Liver (tissue), 9 donors: ENCODE measurements around the gene SIDT2. TPM values are rescaled to one million over a fixed set of nuclear protein-coding genes. Genes with fewer than 3 reads are reported as not detected.

ENCODE experiments used
- DNase-seq: peaks from one replicate; pipeline ENCODE4 v3.0.0-alpha.2; 2017; ENCODE audit warnings: low spot score
- H3K27ac ChIP-seq, 2 donors: one replicate each; pipeline ENCODE4 v1.7.0; 2013; ENCODE audit warnings: inconsistent platforms in 2 of 2, low read length in 2 of 2, control low read depth in 1 of 2, low read depth in 1 of 2, mild to moderate bottlenecking in 1 of 2
- H3K27me3 ChIP-seq, 4 donors: one replicate each; pipeline versions ENCODE4 v1.6.1 to v1.7.0; 2013; ENCODE audit warnings: low read length in 3 of 4, inconsistent platforms in 1 of 4, mild to moderate bottlenecking in 1 of 4, moderate library complexity in 1 of 4; ENCODE audit not compliant: control insufficient read depth in 4 of 4, insufficient read depth in 4 of 4
- H3K36me3 ChIP-seq, 4 donors: one replicate each; pipeline versions ENCODE4 v1.6.1 to v1.7.0; 2013; ENCODE audit warnings: low read length in 3 of 4, mild to moderate bottlenecking in 3 of 4, low read depth in 1 of 4, moderate library complexity in 1 of 4; ENCODE audit not compliant: control insufficient read depth in 4 of 4, insufficient read depth in 3 of 4
- H3K4me1 ChIP-seq, 4 donors: one replicate each; pipeline versions ENCODE4 v1.6.1 to v1.7.0; 2013; ENCODE audit warnings: low read length in 3 of 4, mild to moderate bottlenecking in 3 of 4, moderate library complexity in 1 of 4; ENCODE audit not compliant: control insufficient read depth in 4 of 4, insufficient read depth in 4 of 4
- H3K4me3 ChIP-seq, 3 donors: one replicate each; pipeline versions ENCODE4 v1.6.1 to v1.7.0; 2013; ENCODE audit warnings: low read length in 3 of 3, control low read depth in 1 of 3, low read depth in 1 of 3, mild to moderate bottlenecking in 1 of 3
- H3K9ac ChIP-seq, 2 donors: one replicate each; pipeline ENCODE4 v1.7.0; 2013; ENCODE audit warnings: low read length in 2 of 2, mild to moderate bottlenecking in 2 of 2, moderate library complexity in 2 of 2, control low read depth in 1 of 2, low read depth in 1 of 2
- H3K9me3 ChIP-seq, 4 donors: one replicate each; pipeline versions ENCODE4 v1.6.1 to v1.7.0; 2013; ENCODE audit warnings: low read length in 3 of 4; ENCODE audit not compliant: control insufficient read depth in 4 of 4
- EGR1 ChIP-seq, 2 donors: IDR thresholded peaks; 2 replicates each; pipeline ENCODE4 v1.6.1; 2016 to 2018; ENCODE audit warnings: antibody characterized with exemption in 2 of 2, low read depth in 2 of 2
- FOXA1 ChIP-seq: IDR thresholded peaks from 2 replicates; pipeline ENCODE4 v1.6.1; 2016; ENCODE audit warnings: antibody characterized with exemption
- FOXA2 ChIP-seq: IDR thresholded peaks from 2 replicates; pipeline ENCODE4 v1.6.1; 2016; ENCODE audit warnings: antibody characterized with exemption
- GABPA ChIP-seq, 2 donors: IDR thresholded peaks in 1 of 2; conservative IDR thresholded peaks in 1 of 2; 2 replicates each; pipeline ENCODE4 v1.6.1; 2016; ENCODE audit warnings: antibody characterized with exemption in 2 of 2, mild to moderate bottlenecking in 1 of 2, moderate library complexity in 1 of 2
- HNF4A ChIP-seq, 2 donors: conservative IDR thresholded peaks; 2 replicates each; pipeline ENCODE4 v1.6.1; 2016; ENCODE audit warnings: antibody characterized with exemption in 2 of 2, mild to moderate bottlenecking in 2 of 2
- HNF4G ChIP-seq: IDR thresholded peaks from 2 replicates; pipeline ENCODE4 v1.6.1; 2016; ENCODE audit warnings: antibody characterized with exemption
- JUND ChIP-seq, 2 donors: IDR thresholded peaks; 2 replicates each; pipeline ENCODE4 v1.6.1; 2016; ENCODE audit warnings: antibody characterized with exemption in 2 of 2
- NR2F2 ChIP-seq: IDR thresholded peaks from 2 replicates; pipeline ENCODE4 v1.6.1; 2016; ENCODE audit warnings: antibody characterized with exemption
- RAD21 ChIP-seq, 2 donors: IDR thresholded peaks; 2 replicates each; pipeline ENCODE4 v1.6.1; 2016; ENCODE audit warnings: antibody characterized with exemption in 2 of 2, mild to moderate bottlenecking in 2 of 2
- RXRA ChIP-seq, 2 donors: IDR thresholded peaks; 2 replicates each; pipeline ENCODE4 v1.6.1; 2017 to 2018; ENCODE audit warnings: antibody characterized with exemption in 2 of 2, mild to moderate bottlenecking in 1 of 2
- SP1 ChIP-seq: IDR thresholded peaks from 2 replicates; pipeline ENCODE4 v1.6.1; 2018; ENCODE audit warnings: antibody characterized with exemption, mild to moderate bottlenecking
- YY1 ChIP-seq: IDR thresholded peaks from 2 replicates; pipeline ENCODE4 v1.6.1; 2016; ENCODE audit warnings: antibody characterized with exemption, mild to moderate bottlenecking
- WGBS: extraction: QIAGEN DNeasy Blood & Tissue Kit; methylation state at CpG from one replicate; pipeline ENCODE4 v1.1.7; 2013; 5-methylcytosine and 5-hydroxymethylcytosine counted together
- polyA plus RNA-seq, 2 donors: library from polyadenylated mRNA; stranded (reverse) in 1 of 2; unstranded in 1 of 2; fragments of 200-250 nt in 1 of 2; fragments of >200 nt in 1 of 2; fragmentation: Nextera tagmentation in 1 of 2; extraction: Ambion mirVana in 1 of 2; gene quantifications; one replicate each; pipeline versions ENCODE4 v1.2.1 to v1.2.3, GENCODE V29; 2013 to 2015
- total RNA-seq, 2 donors: library from RNA; depleted of rRNA; stranded (reverse); fragments of >200 nt; gene quantifications; one replicate each; pipeline ENCODE4 v1.2.3, GENCODE V29; 2014
- TF ChIP-seq, protein P1 (sequence below): IDR thresholded peaks from 2 replicates; pipeline ENCODE4 v1.6.1; 2016; ENCODE audit warnings: antibody characterized with exemption
- TF ChIP-seq, protein P2 (sequence below): IDR thresholded peaks from 2 replicates; pipeline ENCODE4 v1.6.1; 2016; ENCODE audit warnings: antibody characterized with exemption, mild to moderate bottlenecking
- TF ChIP-seq, protein P3 (sequence below): fragments of 150-350 bp; IDR thresholded peaks from 2 replicates; pipeline ENCODE4 v1.5.1; 2017; ENCODE audit warnings: improper control_type of control experiment, low read depth, low read length; ENCODE audit not compliant: missing input control
- TF ChIP-seq, protein P4 (sequence below): IDR thresholded peaks from 2 replicates; pipeline ENCODE4 v1.6.1; 2016; ENCODE audit warnings: antibody characterized with exemption
- TF ChIP-seq, protein P5 (sequence below): IDR thresholded peaks from 2 replicates; pipeline ENCODE4 v1.6.1; 2016; ENCODE audit warnings: antibody characterized with exemption
- donor health status: healthy.
- donor health status: healthy.
- donor health status: healthy.
- donor health status: healthy.
- donor health status: healthy.

Gene SIDT2
- total and polyA plus RNA-seq, 4 donors = 11.2 to 42.9 (median 22.4) TPM

DNA sequence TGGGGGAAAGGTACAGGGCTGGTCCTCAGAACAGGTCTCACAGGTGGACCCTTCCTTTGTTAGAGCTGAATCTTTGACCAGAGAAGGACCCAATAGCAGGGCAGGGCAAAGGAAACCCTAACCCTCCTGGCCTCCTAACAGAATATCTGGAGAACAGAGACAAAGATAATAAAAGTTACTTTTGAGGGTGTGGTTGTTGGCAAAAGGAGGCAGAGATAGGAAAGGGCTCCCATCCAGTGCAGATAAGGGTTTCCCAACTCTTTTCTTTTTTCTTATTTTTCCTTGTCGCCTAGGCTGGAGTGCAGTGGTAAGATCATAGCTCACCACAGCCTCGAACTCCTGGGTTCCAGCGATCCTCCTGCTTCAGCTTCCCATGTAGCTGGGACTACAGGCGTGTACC, 41.5 kb downstream of the SIDT2 start:
- peaks cover 5 to 66% (median 51%) of the 10 kb centered on the region in 4 donors for H3K36me3 ChIP-seq
- DNase-seq = no peak

More for the DNA sequence above, 41.5 kb downstream of the SIDT2 start:
- H3K27me3 ChIP-seq = no peaks in the 10 kb centered on the region
- H3K27ac ChIP-seq = no peak overlapping the region
- no peak overlapping the region for H3K9ac ChIP-seq
- H3K4me1 ChIP-seq = peaks cover 0 to 9% (median 0%) of the 10 kb centered on the region in 4 donors
- TF ChIP-seq HNF4A (conservative IDR thresholded peaks at IDR 0.05) (no peak), NR2F2 (no peak), GABPA (IDR thresholded peaks at IDR 0.05 in 1 of 2, conservative IDR thresholded peaks at IDR 0.05 in 1 of 2) (no peak), HNF4G (no peak), EGR1 (IDR thresholded peaks at IDR 0.05; ENCODE audit: low read depth in 2 of 2) (no peak), SP1 (no peak), YY1 (no peak), RAD21 (IDR thresholded peaks at IDR 0.05) (no peak), FOXA2 (no peak), FOXA1 (no peak), RXRA (IDR thresholded peaks at IDR 0.05) (no peak), JUND (IDR thresholded peaks at IDR 0.05) (no peak)
- TF ChIP-seq, protein P1, sequence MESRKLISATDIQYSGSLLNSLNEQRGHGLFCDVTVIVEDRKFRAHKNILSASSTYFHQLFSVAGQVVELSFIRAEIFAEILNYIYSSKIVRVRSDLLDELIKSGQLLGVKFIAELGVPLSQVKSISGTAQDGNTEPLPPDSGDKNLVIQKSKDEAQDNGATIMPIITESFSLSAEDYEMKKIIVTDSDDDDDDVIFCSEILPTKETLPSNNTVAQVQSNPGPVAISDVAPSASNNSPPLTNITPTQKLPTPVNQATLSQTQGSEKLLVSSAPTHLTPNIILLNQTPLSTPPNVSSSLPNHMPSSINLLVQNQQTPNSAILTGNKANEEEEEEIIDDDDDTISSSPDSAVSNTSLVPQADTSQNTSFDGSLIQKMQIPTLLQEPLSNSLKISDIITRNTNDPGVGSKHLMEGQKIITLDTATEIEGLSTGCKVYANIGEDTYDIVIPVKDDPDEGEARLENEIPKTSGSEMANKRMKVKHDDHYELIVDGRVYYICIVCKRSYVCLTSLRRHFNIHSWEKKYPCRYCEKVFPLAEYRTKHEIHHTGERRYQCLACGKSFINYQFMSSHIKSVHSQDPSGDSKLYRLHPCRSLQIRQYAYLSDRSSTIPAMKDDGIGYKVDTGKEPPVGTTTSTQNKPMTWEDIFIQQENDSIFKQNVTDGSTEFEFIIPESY = no peak
- TF ChIP-seq, protein P2, sequence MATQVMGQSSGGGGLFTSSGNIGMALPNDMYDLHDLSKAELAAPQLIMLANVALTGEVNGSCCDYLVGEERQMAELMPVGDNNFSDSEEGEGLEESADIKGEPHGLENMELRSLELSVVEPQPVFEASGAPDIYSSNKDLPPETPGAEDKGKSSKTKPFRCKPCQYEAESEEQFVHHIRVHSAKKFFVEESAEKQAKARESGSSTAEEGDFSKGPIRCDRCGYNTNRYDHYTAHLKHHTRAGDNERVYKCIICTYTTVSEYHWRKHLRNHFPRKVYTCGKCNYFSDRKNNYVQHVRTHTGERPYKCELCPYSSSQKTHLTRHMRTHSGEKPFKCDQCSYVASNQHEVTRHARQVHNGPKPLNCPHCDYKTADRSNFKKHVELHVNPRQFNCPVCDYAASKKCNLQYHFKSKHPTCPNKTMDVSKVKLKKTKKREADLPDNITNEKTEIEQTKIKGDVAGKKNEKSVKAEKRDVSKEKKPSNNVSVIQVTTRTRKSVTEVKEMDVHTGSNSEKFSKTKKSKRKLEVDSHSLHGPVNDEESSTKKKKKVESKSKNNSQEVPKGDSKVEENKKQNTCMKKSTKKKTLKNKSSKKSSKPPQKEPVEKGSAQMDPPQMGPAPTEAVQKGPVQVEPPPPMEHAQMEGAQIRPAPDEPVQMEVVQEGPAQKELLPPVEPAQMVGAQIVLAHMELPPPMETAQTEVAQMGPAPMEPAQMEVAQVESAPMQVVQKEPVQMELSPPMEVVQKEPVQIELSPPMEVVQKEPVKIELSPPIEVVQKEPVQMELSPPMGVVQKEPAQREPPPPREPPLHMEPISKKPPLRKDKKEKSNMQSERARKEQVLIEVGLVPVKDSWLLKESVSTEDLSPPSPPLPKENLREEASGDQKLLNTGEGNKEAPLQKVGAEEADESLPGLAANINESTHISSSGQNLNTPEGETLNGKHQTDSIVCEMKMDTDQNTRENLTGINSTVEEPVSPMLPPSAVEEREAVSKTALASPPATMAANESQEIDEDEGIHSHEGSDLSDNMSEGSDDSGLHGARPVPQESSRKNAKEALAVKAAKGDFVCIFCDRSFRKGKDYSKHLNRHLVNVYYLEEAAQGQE = no peak
- TF ChIP-seq, protein P3, sequence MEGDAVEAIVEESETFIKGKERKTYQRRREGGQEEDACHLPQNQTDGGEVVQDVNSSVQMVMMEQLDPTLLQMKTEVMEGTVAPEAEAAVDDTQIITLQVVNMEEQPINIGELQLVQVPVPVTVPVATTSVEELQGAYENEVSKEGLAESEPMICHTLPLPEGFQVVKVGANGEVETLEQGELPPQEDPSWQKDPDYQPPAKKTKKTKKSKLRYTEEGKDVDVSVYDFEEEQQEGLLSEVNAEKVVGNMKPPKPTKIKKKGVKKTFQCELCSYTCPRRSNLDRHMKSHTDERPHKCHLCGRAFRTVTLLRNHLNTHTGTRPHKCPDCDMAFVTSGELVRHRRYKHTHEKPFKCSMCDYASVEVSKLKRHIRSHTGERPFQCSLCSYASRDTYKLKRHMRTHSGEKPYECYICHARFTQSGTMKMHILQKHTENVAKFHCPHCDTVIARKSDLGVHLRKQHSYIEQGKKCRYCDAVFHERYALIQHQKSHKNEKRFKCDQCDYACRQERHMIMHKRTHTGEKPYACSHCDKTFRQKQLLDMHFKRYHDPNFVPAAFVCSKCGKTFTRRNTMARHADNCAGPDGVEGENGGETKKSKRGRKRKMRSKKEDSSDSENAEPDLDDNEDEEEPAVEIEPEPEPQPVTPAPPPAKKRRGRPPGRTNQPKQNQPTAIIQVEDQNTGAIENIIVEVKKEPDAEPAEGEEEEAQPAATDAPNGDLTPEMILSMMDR = no peak
- TF ChIP-seq, protein P4, sequence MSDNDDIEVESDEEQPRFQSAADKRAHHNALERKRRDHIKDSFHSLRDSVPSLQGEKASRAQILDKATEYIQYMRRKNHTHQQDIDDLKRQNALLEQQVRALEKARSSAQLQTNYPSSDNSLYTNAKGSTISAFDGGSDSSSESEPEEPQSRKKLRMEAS = no peak
- TF ChIP-seq, protein P5, sequence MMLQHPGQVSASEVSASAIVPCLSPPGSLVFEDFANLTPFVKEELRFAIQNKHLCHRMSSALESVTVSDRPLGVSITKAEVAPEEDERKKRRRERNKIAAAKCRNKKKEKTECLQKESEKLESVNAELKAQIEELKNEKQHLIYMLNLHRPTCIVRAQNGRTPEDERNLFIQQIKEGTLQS = no peak
- WGBS = 93% methylated on average over 4 of the region's 4 CpGs
- H3K4me3 ChIP-seq = no peak overlapping the region
- no peaks in the 10 kb centered on the region for H3K9me3 ChIP-seq
